Measurements from ENCODE around the gene INPPL1.
"Not testable (repeated sequence)": the region's sequence is repeated elsewhere in the genome, so short reads cannot be mapped to it uniquely, and the experiment has no call there.

DNA sequence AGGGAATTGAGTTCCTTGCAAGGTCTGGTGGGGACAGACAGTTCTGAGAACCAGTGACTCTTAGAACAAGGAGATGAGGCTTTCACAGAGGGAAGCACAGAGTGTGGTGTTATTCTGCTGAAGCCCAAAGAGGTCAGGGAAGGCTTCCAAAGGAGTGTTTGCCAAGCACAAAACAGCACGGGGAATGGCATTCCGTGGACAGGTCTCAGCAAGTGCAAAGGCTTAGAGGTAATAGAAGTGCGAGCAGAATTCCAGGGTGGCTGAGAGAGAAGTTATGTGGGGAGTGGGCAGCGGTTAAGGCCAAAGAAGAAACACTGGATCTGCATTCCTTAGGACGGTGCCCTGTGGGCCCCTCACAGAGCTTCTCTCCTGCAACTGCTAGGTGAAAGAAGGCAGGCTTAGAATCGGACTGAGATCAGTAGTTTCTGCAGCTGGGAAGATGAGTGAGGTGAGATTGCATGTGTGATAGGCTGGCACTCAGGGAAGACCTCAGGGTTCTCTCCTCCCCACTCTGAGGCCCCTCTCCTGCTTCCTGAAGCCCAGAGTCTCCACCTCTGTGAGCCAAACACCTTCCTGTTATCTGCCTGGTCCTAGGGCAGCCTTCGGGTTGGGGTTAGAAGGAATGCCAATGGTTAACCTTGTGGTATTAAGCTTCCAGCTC is 43.5 kb upstream of the INPPL1 start:
- not testable (repeated sequence) for TF ChIP-seq SUZ12 (IDR thresholded peaks at IDR 0.05; ENCODE audit: extremely low read depth, insufficient read depth, insufficient read length); YY1 (IDR thresholded peaks at IDR 0.05; ENCODE audit: insufficient read depth, insufficient read length)

Measured in NT2/D1 (cell line).